Activated CD4-positive, alpha-beta memory T cell treated with anti-CD3 and anti-CD28 coated beads for 36 hours (primary cell): ENCODE results near the gene MRPS35. TPM values are rescaled to one million over a fixed set of nuclear protein-coding genes. Genes with fewer than 3 reads are reported as not detected.

Experiments used
- CTCF ChIA-PET: fragments of 350-600 bp; sonication (Branson Sonifier 250); formaldehyde crosslinking; loops from one replicate; lab custom pipeline; 2021; ENCODE audit warnings: antibody characterized with exemption, inconsistent platforms; lab: Charles Lee
- POLR2A ChIA-PET: fragments of 350-600 bp; sonication (Branson Sonifier 250); formaldehyde crosslinking; loops from one replicate; lab custom pipeline; 2021; ENCODE audit warnings: antibody characterized with exemption; lab: Charles Lee
- DNase-seq: peaks from one replicate; pipeline ENCODE4 v3.0.0-alpha.2; 2020
- H3K27ac Mint-ChIP-seq: one replicate; pipeline ENCODE4 v1.8.0; 2021; ENCODE audit warnings: mixed read lengths
- H3K27me3 Mint-ChIP-seq: one replicate; pipeline ENCODE4 v1.8.0; 2021; ENCODE audit warnings: mixed read lengths
- H3K36me3 Mint-ChIP-seq: one replicate; pipeline ENCODE4 v1.8.0; 2021; ENCODE audit warnings: mixed read lengths
- H3K4me1 Mint-ChIP-seq: one replicate; pipeline ENCODE4 v1.8.0; 2021; ENCODE audit warnings: low read depth, mixed read lengths
- H3K4me3 Mint-ChIP-seq: one replicate; pipeline ENCODE4 v1.8.0; 2021; ENCODE audit warnings: mild to moderate bottlenecking, mixed read lengths
- H3K9me3 Mint-ChIP-seq: one replicate; pipeline ENCODE4 v1.8.0; 2021; ENCODE audit warnings: mixed read lengths
- intact Hi-C: fragments of 100-400 bp; cut with micrococcal nuclease; formaldehyde crosslinking; loops from one replicate; pipeline ENCODE4 v1.15.1; 2023
- total RNA-seq, 2 experiments: library from RNA; stranded (reverse); gene quantifications; one replicate each; pipeline ENCODE4 v1.2.3, GENCODE V29; 2021

MRPS35 gene
- 10 to 100 TPM; 49.2 to 50.2 TPM for total RNA-seq

GRCh38 chr12:27710592-27711316 lies at the start of gene MRPS35:
MRPS35 (plus strand) TSS chr12:27710832; CDS start chr12:27710844, 12 bp downstream.
- CTCF ChIA-PET, result interaction anchor here (0.6 to 2.8 kb wide), 3 partner anchors 110 to 475 kb away, joined by 3 to 9 read pairs (median 6); no protein-coding TSS in a partner anchor
- Mint-ChIP-seq H3K4me1 (peaks cover 17% of the 10 kb centered on the region), H3K27me3 (peaks cover 3% of the 10 kb centered on the region), H3K4me3 (peak within 1 kb of the TSS; percentile 93), H3K36me3 (peaks cover 5% of the 10 kb centered on the region), H3K9me3 (no peaks in the 10 kb centered on the region), H3K27ac (peak within 1 kb of the TSS; percentile 90)
- intact Hi-C loops, result loop anchor here (1.0 to 5.0 kb wide), 6 partner anchors 72 to 480 kb away; partner anchors contain the start of genes CCDC91, KLHL42, MANSC4 and PPFIBP1
- DNase-seq, result peak; percentile 95
- POLR2A ChIA-PET, result no interaction called here

GRCh38 chr12:27665704-27666103 lies 44.9 kb upstream of the MRPS35 start:
- Mint-ChIP-seq H3K9me3 (no peaks in the 10 kb centered on the region), H3K4me1 (no peaks in the 10 kb centered on the region), H3K4me3 (no peak overlapping the region), H3K27ac (no peak overlapping the region), H3K36me3 (peaks cover 2% of the 10 kb centered on the region), H3K27me3 (no peaks in the 10 kb centered on the region)
- ChIA-PET CTCF (no interaction called here), POLR2A (interaction anchor here (0.5 kb wide), 1 partner anchor 386 kb away, joined by 3 read pairs; no protein-coding TSS in a partner anchor)
- intact Hi-C loops, result no loop called here
- DNase-seq, result no peak

GRCh38 chr12:27666510-27666909 lies 44.1 kb upstream of the MRPS35 start:
- Mint-ChIP-seq H3K36me3 (peaks cover 2% of the 10 kb centered on the region), H3K4me1 (no peaks in the 10 kb centered on the region), H3K9me3 (no peaks in the 10 kb centered on the region), H3K27ac (no peak overlapping the region), H3K4me3 (no peak overlapping the region), H3K27me3 (no peaks in the 10 kb centered on the region)
- ChIA-PET CTCF (no interaction called here), POLR2A (no interaction called here)
- no peak for DNase-seq
- intact Hi-C loops, result no loop called here

GRCh38 chr12:27667540-27667939 lies 43.1 kb upstream of the MRPS35 start:
- DNase-seq, result peak; percentile 34
- Mint-ChIP-seq H3K9me3 (no peaks in the 10 kb centered on the region), H3K4me1 (no peaks in the 10 kb centered on the region), H3K4me3 (no peak overlapping the region), H3K27ac (no peak overlapping the region), H3K27me3 (no peaks in the 10 kb centered on the region), H3K36me3 (peaks cover 2% of the 10 kb centered on the region)
- ChIA-PET CTCF (no interaction called here), POLR2A (interaction anchor here (0.7 kb wide), 1 partner anchor 8 kb away, joined by 3 read pairs; no protein-coding TSS in a partner anchor)
- intact Hi-C loops, result no loop called here

GRCh38 chr12:27672051-27672450 lies 38.6 kb upstream of the MRPS35 start:
- DNase-seq, result no peak
- no peaks in the 10 kb centered on the region for H3K27me3 Mint-ChIP-seq
- ChIA-PET CTCF (interaction anchor here (1.8 kb wide), 1 partner anchor 19 kb away, joined by 3 read pairs; no protein-coding TSS in a partner anchor), POLR2A (no interaction called here)
- H3K4me1 Mint-ChIP-seq, result no peaks in the 10 kb centered on the region
- intact Hi-C loops, result no loop called here
- H3K9me3 Mint-ChIP-seq, result no peaks in the 10 kb centered on the region
- H3K36me3 Mint-ChIP-seq, result peaks cover 2% of the 10 kb centered on the region
- no peak overlapping the region for H3K27ac Mint-ChIP-seq
- no peak overlapping the region for H3K4me3 Mint-ChIP-seq

- Mint-ChIP-seq H3K27me3 (no peaks in the 10 kb centered on the region), H3K27ac (no peak overlapping the region), H3K4me3 (no peak overlapping the region), H3K9me3 (no peaks in the 10 kb centered on the region), H3K36me3 (peaks cover 2% of the 10 kb centered on the region), H3K4me1 (no peaks in the 10 kb centered on the region)
- DNase-seq, result no peak
- intact Hi-C loops, result no loop called here
- ChIA-PET POLR2A (no interaction called here), CTCF (interaction anchor here (1.8 kb wide), 1 partner anchor 20 kb away, joined by 3 read pairs; no protein-coding TSS in a partner anchor)
These were observed 38.0 kb upstream of the MRPS35 start for GRCh38 chr12:27672643-27673042.

GRCh38 chr12:27673101-27673718 lies 37.4 kb upstream of the MRPS35 start:
- Mint-ChIP-seq H3K4me3 (no peak overlapping the region), H3K9me3 (no peaks in the 10 kb centered on the region), H3K27me3 (no peaks in the 10 kb centered on the region), H3K4me1 (no peaks in the 10 kb centered on the region), H3K36me3 (peaks cover 2% of the 10 kb centered on the region), H3K27ac (no peak overlapping the region)
- no peak for DNase-seq
- intact Hi-C loops, result no loop called here
- CTCF ChIA-PET, result interaction anchor here (1.8 kb wide), 1 partner anchor 21 kb away, joined by 3 read pairs; no protein-coding TSS in a partner anchor
- POLR2A ChIA-PET, result no interaction called here

- Mint-ChIP-seq H3K27me3 (no peaks in the 10 kb centered on the region), H3K27ac (no peak overlapping the region), H3K4me3 (no peak overlapping the region), H3K36me3 (no peaks in the 10 kb centered on the region), H3K4me1 (no peaks in the 10 kb centered on the region), H3K9me3 (no peaks in the 10 kb centered on the region)
- DNase-seq, result no peak
- intact Hi-C loops, result no loop called here
- CTCF ChIA-PET, result no interaction called here
- POLR2A ChIA-PET, result no interaction called here
These were observed 35.6 kb upstream of the MRPS35 start for GRCh38 chr12:27674989-27675388.

GRCh38 chr12:27680619-27681018 lies 30.0 kb upstream of the MRPS35 start:
- CTCF ChIA-PET, result no interaction called here
- H3K27ac Mint-ChIP-seq, result no peak overlapping the region

GRCh38 chr12:27682534-27682933 lies 28.1 kb upstream of the MRPS35 start:
- H3K36me3 Mint-ChIP-seq, result no peaks in the 10 kb centered on the region
- intact Hi-C loops, result no loop called here
- DNase-seq, result no peak
- H3K27me3 Mint-ChIP-seq, result no peaks in the 10 kb centered on the region
- CTCF ChIA-PET, result no interaction called here
- no peaks in the 10 kb centered on the region for H3K9me3 Mint-ChIP-seq
- no peak overlapping the region for H3K27ac Mint-ChIP-seq
- H3K4me3 Mint-ChIP-seq, result no peak overlapping the region
- no peaks in the 10 kb centered on the region for H3K4me1 Mint-ChIP-seq
- POLR2A ChIA-PET, result no interaction called here

More at GRCh38 chr12:27680619-27681018, 30.0 kb upstream of the MRPS35 start:
- no peaks in the 10 kb centered on the region for H3K36me3 Mint-ChIP-seq
- H3K9me3 Mint-ChIP-seq, result no peaks in the 10 kb centered on the region
- no peaks in the 10 kb centered on the region for H3K27me3 Mint-ChIP-seq
- no peaks in the 10 kb centered on the region for H3K4me1 Mint-ChIP-seq
- no peak overlapping the region for H3K4me3 Mint-ChIP-seq
- intact Hi-C loops, result no loop called here
- POLR2A ChIA-PET, result no interaction called here
- DNase-seq, result no peak

GRCh38 chr12:27685274-27685673 lies 25.4 kb upstream of the MRPS35 start:
- CTCF ChIA-PET, result no interaction called here
- DNase-seq, result no peak
- POLR2A ChIA-PET, result no interaction called here
- Mint-ChIP-seq H3K36me3 (peaks cover 2% of the 10 kb centered on the region), H3K4me3 (no peak overlapping the region), H3K9me3 (no peaks in the 10 kb centered on the region), H3K27me3 (no peaks in the 10 kb centered on the region), H3K4me1 (no peaks in the 10 kb centered on the region), H3K27ac (no peak overlapping the region)
- intact Hi-C loops, result no loop called here

GRCh38 chr12:27686147-27686546 lies 24.5 kb upstream of the MRPS35 start:
- ChIA-PET POLR2A (no interaction called here), CTCF (no interaction called here)
- no peak for DNase-seq
- H3K4me3 Mint-ChIP-seq, result no peak overlapping the region
- intact Hi-C loops, result no loop called here
- H3K27ac Mint-ChIP-seq, result no peak overlapping the region
- no peaks in the 10 kb centered on the region for H3K27me3 Mint-ChIP-seq
- peaks cover 2% of the 10 kb centered on the region for H3K36me3 Mint-ChIP-seq
- no peaks in the 10 kb centered on the region for H3K4me1 Mint-ChIP-seq
- no peaks in the 10 kb centered on the region for H3K9me3 Mint-ChIP-seq
